SK-N-SH (cell line): ENCODE data around the gene ARPC5. TPM values are rescaled to one million over a fixed set of nuclear protein-coding genes. Genes with fewer than 3 reads are reported as not detected.

Experiments
- CTCF ChIA-PET: fragments of 300-600, 350-600 bp; formaldehyde crosslinking; extraction: SDS; loops from one replicate; lab custom pipeline; 2021; lab: Yijun Ruan, JAX
- POLR2A ChIA-PET: fragments of 350-600 bp; sonication (Branson Sonifier 250); formaldehyde crosslinking; extraction: SDS; loops from one replicate; lab custom pipeline; 2020; ENCODE audit warnings: antibody characterized with exemption, inconsistent platforms; lab: Yijun Ruan, JAX
- DNase-seq: peaks from one replicate; pipeline ENCODE4 v3.0.0; 2012
- H2AFZ ChIP-seq: fragments of 200-600 bp; sonication (generic); 2 replicates; pipeline ENCODE4 v1.8.1; 2016; ENCODE audit warnings: antibody characterized with exemption, mild to moderate bottlenecking, low read depth
- H3F3A ChIP-seq: fragments of 200-600 bp; sonication (generic); replicated peaks from 2 replicates; pipeline ENCODE3; 2016; ENCODE audit warnings: antibody characterized with exemption, mild to moderate bottlenecking; ENCODE audit not compliant: insufficient read depth
- H3K27ac ChIP-seq, 2 experiments: fragments of 200-500 bp in 1 of 2; fragments of 200-600 bp in 1 of 2; sonication (Bioruptor generic) in 1 of 2; sonication (generic), shearing (Covaris generic) in 1 of 2; 2 replicates each; pipeline versions ENCODE4 v1.5.1 to v1.6.1; 2014 to 2016; ENCODE audit warnings: low read depth in 2 of 2, inconsistent platforms in 1 of 2, low read length in 1 of 2, mild to moderate bottlenecking in 1 of 2, mixed read lengths in 1 of 2
- H3K27me3 ChIP-seq: fragments of 200-600 bp; sonication (generic), shearing (Covaris generic); 2 replicates; pipeline ENCODE4 v1.6.1; 2016; ENCODE audit warnings: mixed run types; ENCODE audit not compliant: insufficient read depth
- H3K36me3 ChIP-seq, 2 experiments: fragments of 200-500 bp in 1 of 2; fragments of 200-600 bp in 1 of 2; sonication (Bioruptor generic) in 1 of 2; sonication (generic) in 1 of 2; replicated peaks in 1 of 2; 2 replicates each; pipeline versions ENCODE3 to v1.5.1; 2014 to 2016; ENCODE audit warnings: low read length in 1 of 2, mild to moderate bottlenecking in 1 of 2; ENCODE audit not compliant: insufficient read depth in 2 of 2, control insufficient read depth in 1 of 2
- H3K4me1 ChIP-seq, 2 experiments: fragments of 200-500 bp in 1 of 2; fragments of 200-600 bp in 1 of 2; sonication (Bioruptor generic) in 1 of 2; sonication (generic), shearing (Covaris generic) in 1 of 2; 2 replicates each; pipeline versions ENCODE4 v1.5.1 to v1.6.1; 2014 to 2016; ENCODE audit warnings: low read depth in 1 of 2, low read length in 1 of 2, mixed run types in 1 of 2; ENCODE audit not compliant: insufficient read depth in 2 of 2, control insufficient read depth in 1 of 2
- H3K4me2 ChIP-seq: fragments of 200-600 bp; sonication (generic), shearing (Covaris generic); 2 replicates; pipeline ENCODE4 v1.6.1; 2017; ENCODE audit warnings: mixed run types
- H3K4me3 ChIP-seq, 2 experiments: fragments of 200-500 bp in 1 of 2; fragments of 200-600 bp in 1 of 2; sonication (Bioruptor generic) in 1 of 2; sonication (generic), shearing (Covaris generic) in 1 of 2; 2 replicates each; pipeline versions ENCODE4 v1.5.1 to v1.8.1; 2014 to 2016; ENCODE audit warnings: low read depth in 2 of 2, inconsistent platforms in 1 of 2, low read length in 1 of 2, mild to moderate bottlenecking in 1 of 2, mixed read lengths in 1 of 2, moderate library complexity in 1 of 2
- H3K79me2 ChIP-seq: fragments of 200-600 bp; sonication (generic); 2 replicates; pipeline ENCODE4 v1.8.1; 2017; ENCODE audit warnings: mild to moderate bottlenecking; ENCODE audit not compliant: insufficient read depth
- H3K9ac ChIP-seq: fragments of 200-600 bp; sonication (generic); 2 replicates; pipeline ENCODE4 v1.6.1; 2017; ENCODE audit warnings: mixed run types
- H3K9me2 ChIP-seq: fragments of 200-600 bp; sonication (generic); 2 replicates; pipeline ENCODE4 v1.6.1; 2017; ENCODE audit warnings: mixed run types
- H3K9me3 ChIP-seq: fragments of 200-600 bp; sonication (generic); 2 replicates; pipeline ENCODE4 v1.6.1; 2017; ENCODE audit warnings: mixed run types, mild to moderate bottlenecking, moderate library complexity
- H4K20me1 ChIP-seq: fragments of 200-600 bp; sonication (generic); 2 replicates; pipeline ENCODE4 v1.6.1; 2017; ENCODE audit warnings: mild to moderate bottlenecking, mixed run types; ENCODE audit not compliant: insufficient read depth
- CHD2 ChIP-seq: fragments of 150-350 bp; IDR thresholded peaks from 2 replicates; pipeline ENCODE4 v1.6.1; 2018; ENCODE audit warnings: low read length; ENCODE audit not compliant: partially characterized antibody
- ELF1 ChIP-seq: IDR thresholded peaks from 2 replicates; pipeline ENCODE4 v1.4.0; 2012
- EZH2phosphoT487 ChIP-seq: fragments of 200-600 bp; sonication (generic); IDR thresholded peaks from 2 replicates; pipeline ENCODE4 v1.6.1; 2017; ENCODE audit warnings: low read depth, mixed run types, mild to moderate bottlenecking, antibody characterized with exemption, moderate library complexity, borderline replicate concordance
- FOSL2 ChIP-seq: IDR thresholded peaks from 2 replicates; pipeline ENCODE4 v1.4.0; 2012; ENCODE audit warnings: low read depth, mild to moderate bottlenecking, moderate library complexity, borderline replicate concordance
- IRF3 ChIP-seq: fragments of 150-350 bp; IDR thresholded peaks from 2 replicates; pipeline ENCODE4 v1.6.1; 2016; ENCODE audit warnings: mild to moderate bottlenecking, low read depth, low read length
- JUND ChIP-seq: IDR thresholded peaks from 2 replicates; pipeline ENCODE4 v1.4.0; 2012
- MEF2A ChIP-seq: IDR thresholded peaks from 2 replicates; pipeline ENCODE4 v1.4.0; 2012; ENCODE audit warnings: low read depth, borderline replicate concordance
- MXI1 ChIP-seq: IDR thresholded peaks from 2 replicates; pipeline ENCODE4 v1.6.1; 2012; ENCODE audit warnings: mild to moderate bottlenecking, low read depth, low read length, improper control_type of control experiment
- NFIC ChIP-seq: IDR thresholded peaks from 2 replicates; pipeline ENCODE4 v1.4.0; 2012; ENCODE audit warnings: borderline replicate concordance
- NRF1 ChIP-seq: IDR thresholded peaks from 2 replicates; pipeline ENCODE4 v1.6.1; 2012; ENCODE audit warnings: low read depth, mild to moderate bottlenecking, low read length
- POLR2AphosphoS5 ChIP-seq: IDR thresholded peaks from 2 replicates; pipeline ENCODE4 v1.6.1; 2012; ENCODE audit warnings: low read depth, low read length
- RAD21 ChIP-seq: IDR thresholded peaks from 2 replicates; pipeline ENCODE4 v1.6.1; 2012; ENCODE audit warnings: mild to moderate bottlenecking, low read length
- RCOR1 ChIP-seq: fragments of 150-350 bp; IDR thresholded peaks from 2 replicates; pipeline ENCODE4 v1.6.1; 2017; ENCODE audit warnings: antibody characterized with exemption, low read length
- REST ChIP-seq: IDR thresholded peaks from 2 replicates; pipeline ENCODE4 v1.6.1; 2012; ENCODE audit warnings: mild to moderate bottlenecking, low read depth, low read length, moderate library complexity
- SIN3A ChIP-seq: IDR thresholded peaks from 2 replicates; pipeline ENCODE4 v1.6.1; 2012; ENCODE audit warnings: low read depth, mild to moderate bottlenecking, low read length, moderate library complexity, borderline replicate concordance
- TCF12 ChIP-seq: IDR thresholded peaks from 2 replicates; pipeline ENCODE4 v1.4.0; 2012
- TEAD4 ChIP-seq: IDR thresholded peaks from 2 replicates; pipeline ENCODE4 v1.4.0; 2012; ENCODE audit warnings: mild to moderate bottlenecking, borderline replicate concordance; ENCODE audit not compliant: insufficient read depth
- YY1 ChIP-seq: IDR thresholded peaks from 2 replicates; pipeline ENCODE4 v1.4.0; 2012; ENCODE audit warnings: low read depth, mild to moderate bottlenecking
- WGBS: methylation state at CpG from one replicate; pipeline ENCODE4 v1.1.6; 2017; ENCODE audit warnings: low lambda C conversion rate; 5-methylcytosine and 5-hydroxymethylcytosine counted together
- polyA plus RNA-seq, 3 experiments: library from polyadenylated mRNA; depleted of rRNA; stranded (reverse); fragments of >200 nt; gene quantifications; 2 replicates each; pipeline ENCODE4 v1.2.3, GENCODE V29; 2012
- TF ChIP-seq, protein P1 (sequence below): IDR thresholded peaks from 2 replicates; pipeline ENCODE4 v1.4.0; 2012; ENCODE audit warnings: low read depth, borderline replicate concordance
- TF ChIP-seq, protein P2 (sequence below): fragments of 200-600 bp; sonication (generic); IDR thresholded peaks from 2 replicates; pipeline ENCODE4 v1.6.1; 2017; ENCODE audit warnings: antibody characterized with exemption, mild to moderate bottlenecking, moderate library complexity

Gene ARPC5
- polyA plus RNA-seq, 1 of the 3 experiments (the other 2 are of a cell fraction) = 66.8 TPM

- TF ChIP-seq TCF12 = no peak
- TF ChIP-seq TEAD4 = no peak
Measured at GRCh38 chr1:183622013-183622412, 13.6 kb downstream of the ARPC5 start (continued).

DNA sequence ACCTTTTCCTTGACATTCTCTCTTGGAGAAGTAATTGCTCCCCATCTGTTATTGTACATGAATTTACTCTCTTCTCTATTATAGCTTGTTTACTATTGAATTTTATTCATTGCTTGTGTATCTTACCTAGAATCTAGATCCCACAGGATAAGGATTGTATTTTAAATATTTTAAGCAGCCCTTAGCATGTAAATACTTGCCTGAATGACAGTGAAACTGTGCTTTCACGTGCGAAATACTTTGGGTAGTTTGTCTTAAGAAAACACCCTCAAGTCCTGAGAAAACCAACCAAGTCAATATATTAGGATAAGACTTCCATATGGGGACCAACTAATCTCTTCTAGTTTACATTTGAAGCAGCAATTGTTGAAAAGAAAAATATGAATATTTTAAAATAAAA is 15.3 kb downstream of the ARPC5 start:
- no peak for DNase-seq
- peaks cover 27% of the 10 kb centered on the region for H3F3A ChIP-seq
- H3K36me3 ChIP-seq = peaks cover 9 to 14% of the 10 kb centered on the region in 2 experiments
- no peaks in the 10 kb centered on the region for H3K9me2 ChIP-seq
- H3K4me2 ChIP-seq = no peak overlapping the region
- CTCF ChIA-PET = interaction anchor here (1.6 to 2.5 kb wide), 2 partner anchors 13 to 339 kb away, joined by 6 to 13 read pairs; no protein-coding TSS in a partner anchor
- H2AFZ ChIP-seq = no peak overlapping the region
- H3K27ac ChIP-seq = no peak overlapping the region
- no peaks in the 10 kb centered on the region for H4K20me1 ChIP-seq
- H3K27me3 ChIP-seq = no peaks in the 10 kb centered on the region
- TF ChIP-seq TEAD4 (no peak), CHD2 (no peak), POLR2AphosphoS5 (no peak), NFIC (no peak), RCOR1 (no peak), NRF1 (no peak), MXI1 (no peak), REST (no peak), IRF3 (no peak), RAD21 (no peak), EZH2phosphoT487 (no peak), ELF1 (no peak), TCF12 (no peak), SIN3A (no peak), YY1 (no peak), MEF2A (no peak), FOSL2 (no peak), JUND (no peak)
- TF ChIP-seq, protein P1, sequence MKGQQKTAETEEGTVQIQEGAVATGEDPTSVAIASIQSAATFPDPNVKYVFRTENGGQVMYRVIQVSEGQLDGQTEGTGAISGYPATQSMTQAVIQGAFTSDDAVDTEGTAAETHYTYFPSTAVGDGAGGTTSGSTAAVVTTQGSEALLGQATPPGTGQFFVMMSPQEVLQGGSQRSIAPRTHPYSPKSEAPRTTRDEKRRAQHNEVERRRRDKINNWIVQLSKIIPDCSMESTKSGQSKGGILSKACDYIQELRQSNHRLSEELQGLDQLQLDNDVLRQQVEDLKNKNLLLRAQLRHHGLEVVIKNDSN = no peak
- TF ChIP-seq, protein P2, sequence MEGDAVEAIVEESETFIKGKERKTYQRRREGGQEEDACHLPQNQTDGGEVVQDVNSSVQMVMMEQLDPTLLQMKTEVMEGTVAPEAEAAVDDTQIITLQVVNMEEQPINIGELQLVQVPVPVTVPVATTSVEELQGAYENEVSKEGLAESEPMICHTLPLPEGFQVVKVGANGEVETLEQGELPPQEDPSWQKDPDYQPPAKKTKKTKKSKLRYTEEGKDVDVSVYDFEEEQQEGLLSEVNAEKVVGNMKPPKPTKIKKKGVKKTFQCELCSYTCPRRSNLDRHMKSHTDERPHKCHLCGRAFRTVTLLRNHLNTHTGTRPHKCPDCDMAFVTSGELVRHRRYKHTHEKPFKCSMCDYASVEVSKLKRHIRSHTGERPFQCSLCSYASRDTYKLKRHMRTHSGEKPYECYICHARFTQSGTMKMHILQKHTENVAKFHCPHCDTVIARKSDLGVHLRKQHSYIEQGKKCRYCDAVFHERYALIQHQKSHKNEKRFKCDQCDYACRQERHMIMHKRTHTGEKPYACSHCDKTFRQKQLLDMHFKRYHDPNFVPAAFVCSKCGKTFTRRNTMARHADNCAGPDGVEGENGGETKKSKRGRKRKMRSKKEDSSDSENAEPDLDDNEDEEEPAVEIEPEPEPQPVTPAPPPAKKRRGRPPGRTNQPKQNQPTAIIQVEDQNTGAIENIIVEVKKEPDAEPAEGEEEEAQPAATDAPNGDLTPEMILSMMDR = no peak
- H3K9me3 ChIP-seq = no peaks in the 10 kb centered on the region
- POLR2A ChIA-PET = no interaction called here
- H3K4me3 ChIP-seq = no peak overlapping the region
- WGBS = 95% methylated on average over 2 of the region's 2 CpGs
- no peak overlapping the region for H3K9ac ChIP-seq
- H3K4me1 ChIP-seq = peaks cover 0 to 3% of the 10 kb centered on the region in 2 experiments; a peak in 1 of 4 replicates
- H3K79me2 ChIP-seq = peaks cover under 1% of the 10 kb centered on the region; the same call in 1 of the 2 replicates
